Measurements from ENCODE around the gene SH3RF1.

GRCh38 chr4:169127314-169127713, 143.4 kb downstream of the SH3RF1 start:
- TF ChIP-seq, protein P1, sequence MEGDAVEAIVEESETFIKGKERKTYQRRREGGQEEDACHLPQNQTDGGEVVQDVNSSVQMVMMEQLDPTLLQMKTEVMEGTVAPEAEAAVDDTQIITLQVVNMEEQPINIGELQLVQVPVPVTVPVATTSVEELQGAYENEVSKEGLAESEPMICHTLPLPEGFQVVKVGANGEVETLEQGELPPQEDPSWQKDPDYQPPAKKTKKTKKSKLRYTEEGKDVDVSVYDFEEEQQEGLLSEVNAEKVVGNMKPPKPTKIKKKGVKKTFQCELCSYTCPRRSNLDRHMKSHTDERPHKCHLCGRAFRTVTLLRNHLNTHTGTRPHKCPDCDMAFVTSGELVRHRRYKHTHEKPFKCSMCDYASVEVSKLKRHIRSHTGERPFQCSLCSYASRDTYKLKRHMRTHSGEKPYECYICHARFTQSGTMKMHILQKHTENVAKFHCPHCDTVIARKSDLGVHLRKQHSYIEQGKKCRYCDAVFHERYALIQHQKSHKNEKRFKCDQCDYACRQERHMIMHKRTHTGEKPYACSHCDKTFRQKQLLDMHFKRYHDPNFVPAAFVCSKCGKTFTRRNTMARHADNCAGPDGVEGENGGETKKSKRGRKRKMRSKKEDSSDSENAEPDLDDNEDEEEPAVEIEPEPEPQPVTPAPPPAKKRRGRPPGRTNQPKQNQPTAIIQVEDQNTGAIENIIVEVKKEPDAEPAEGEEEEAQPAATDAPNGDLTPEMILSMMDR (IDR thresholded peaks at IDR 0.05; ENCODE audit: control extremely low read depth in 1 of 3, insufficient read depth in 1 of 3, low read depth in 1 of 3, low read length in 3 of 3) = no peak
- TF ChIP-seq SUZ12 (IDR thresholded peaks at IDR 0.05; ENCODE audit: low read length) = no peak
- TF ChIP-seq, protein P2, sequence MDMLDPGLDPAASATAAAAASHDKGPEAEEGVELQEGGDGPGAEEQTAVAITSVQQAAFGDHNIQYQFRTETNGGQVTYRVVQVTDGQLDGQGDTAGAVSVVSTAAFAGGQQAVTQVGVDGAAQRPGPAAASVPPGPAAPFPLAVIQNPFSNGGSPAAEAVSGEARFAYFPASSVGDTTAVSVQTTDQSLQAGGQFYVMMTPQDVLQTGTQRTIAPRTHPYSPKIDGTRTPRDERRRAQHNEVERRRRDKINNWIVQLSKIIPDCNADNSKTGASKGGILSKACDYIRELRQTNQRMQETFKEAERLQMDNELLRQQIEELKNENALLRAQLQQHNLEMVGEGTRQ (IDR thresholded peaks at IDR 0.05; ENCODE audit: low read length) = no peak
- no peak for TF ChIP-seq FOSL1 (IDR thresholded peaks at IDR 0.05; ENCODE audit: insufficient read depth, low read depth, low read length)
- no peak for TF ChIP-seq BRCA1 (IDR thresholded peaks at IDR 0.05; ENCODE audit: low read depth, low read length)
- no peak for TF ChIP-seq ZNF274 (IDR thresholded peaks at IDR 0.05; ENCODE audit: borderline replicate concordance, extremely low read depth, low read length)
- TF ChIP-seq RAD21 (IDR thresholded peaks at IDR 0.05 in 1 of 2, conservative IDR thresholded peaks at IDR 0.05 in 1 of 2; ENCODE audit: low read depth in 2 of 2, low read length in 2 of 2) = no peak
- TF ChIP-seq TAF1 (IDR thresholded peaks at IDR 0.05; ENCODE audit: low read depth, low read length) = no peak
- no peak for TF ChIP-seq RXRA (IDR thresholded peaks at IDR 0.05; ENCODE audit: insufficient read depth, low read depth, low read length)
- TF ChIP-seq POLR2A (IDR thresholded peaks at IDR 0.05; ENCODE audit: control extremely low read depth in 1 of 2, low read depth in 2 of 2, low read length in 2 of 2) = no peak
- TF ChIP-seq POLR2AphosphoS5 (IDR thresholded peaks at IDR 0.05; ENCODE audit: low read depth, low read length) = no peak
- no peak for TF ChIP-seq YY1 (IDR thresholded peaks at IDR 0.05; ENCODE audit: low read depth, low read length)
- no peak for TF ChIP-seq SIN3A (conservative IDR thresholded peaks at IDR 0.05 in 1 of 2, IDR thresholded peaks at IDR 0.05 in 1 of 2; ENCODE audit: low read depth in 1 of 2, low read length in 2 of 2)
